VCaP (cell line): ENCODE data around the gene EFL1.
"Not testable (repeated sequence)": the region's sequence is repeated elsewhere in the genome, so short reads cannot be mapped to it uniquely, and the experiment has no call there.

Experiments used
- H3K27ac ChIP-seq: fragments of 450-650 bp; 2 replicates; pipeline ENCODE4 v1.5.1; 2017
- TF ChIP-seq, protein P1 (sequence below): fragments of 450-650 bp; conservative IDR thresholded peaks from 2 replicates; pipeline ENCODE4 v1.5.1; 2017; ENCODE audit warnings: mild to moderate bottlenecking, moderate library complexity

EFL1 gene

DNA sequence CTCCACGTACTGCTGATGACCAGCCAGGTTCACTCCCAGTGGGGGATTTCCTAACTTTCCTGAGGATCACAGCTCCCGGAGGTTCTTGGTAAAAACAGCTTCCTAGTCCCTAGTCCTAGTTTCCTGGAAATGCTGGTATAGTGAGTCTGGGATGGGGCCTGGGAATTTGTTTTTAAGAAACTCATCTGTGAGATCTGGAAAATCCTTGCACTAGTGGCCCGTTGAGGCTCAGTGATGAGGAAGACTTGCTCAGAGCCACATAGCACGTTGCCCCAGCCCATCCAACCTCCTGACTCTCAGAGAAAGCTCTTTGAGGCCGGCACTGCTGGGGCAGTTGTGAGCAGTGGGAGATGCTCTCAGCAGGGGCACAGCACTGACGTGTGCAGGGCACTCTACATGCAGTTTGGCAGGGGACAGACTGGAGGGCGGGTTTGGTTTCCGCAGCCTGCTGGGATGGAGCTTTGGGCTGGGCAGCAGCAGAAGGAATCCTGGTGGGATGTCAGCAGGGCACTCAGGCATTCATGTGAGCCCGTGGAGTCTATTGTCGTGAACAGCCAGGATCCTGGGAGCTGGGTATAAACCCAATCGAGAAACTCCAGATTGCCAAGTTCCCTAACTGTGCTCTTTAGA lies 31.6 kb upstream of the EFL1 start:
- no peak overlapping the region for H3K27ac ChIP-seq
- TF ChIP-seq, protein P1, sequence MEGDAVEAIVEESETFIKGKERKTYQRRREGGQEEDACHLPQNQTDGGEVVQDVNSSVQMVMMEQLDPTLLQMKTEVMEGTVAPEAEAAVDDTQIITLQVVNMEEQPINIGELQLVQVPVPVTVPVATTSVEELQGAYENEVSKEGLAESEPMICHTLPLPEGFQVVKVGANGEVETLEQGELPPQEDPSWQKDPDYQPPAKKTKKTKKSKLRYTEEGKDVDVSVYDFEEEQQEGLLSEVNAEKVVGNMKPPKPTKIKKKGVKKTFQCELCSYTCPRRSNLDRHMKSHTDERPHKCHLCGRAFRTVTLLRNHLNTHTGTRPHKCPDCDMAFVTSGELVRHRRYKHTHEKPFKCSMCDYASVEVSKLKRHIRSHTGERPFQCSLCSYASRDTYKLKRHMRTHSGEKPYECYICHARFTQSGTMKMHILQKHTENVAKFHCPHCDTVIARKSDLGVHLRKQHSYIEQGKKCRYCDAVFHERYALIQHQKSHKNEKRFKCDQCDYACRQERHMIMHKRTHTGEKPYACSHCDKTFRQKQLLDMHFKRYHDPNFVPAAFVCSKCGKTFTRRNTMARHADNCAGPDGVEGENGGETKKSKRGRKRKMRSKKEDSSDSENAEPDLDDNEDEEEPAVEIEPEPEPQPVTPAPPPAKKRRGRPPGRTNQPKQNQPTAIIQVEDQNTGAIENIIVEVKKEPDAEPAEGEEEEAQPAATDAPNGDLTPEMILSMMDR = no peak

DNA sequence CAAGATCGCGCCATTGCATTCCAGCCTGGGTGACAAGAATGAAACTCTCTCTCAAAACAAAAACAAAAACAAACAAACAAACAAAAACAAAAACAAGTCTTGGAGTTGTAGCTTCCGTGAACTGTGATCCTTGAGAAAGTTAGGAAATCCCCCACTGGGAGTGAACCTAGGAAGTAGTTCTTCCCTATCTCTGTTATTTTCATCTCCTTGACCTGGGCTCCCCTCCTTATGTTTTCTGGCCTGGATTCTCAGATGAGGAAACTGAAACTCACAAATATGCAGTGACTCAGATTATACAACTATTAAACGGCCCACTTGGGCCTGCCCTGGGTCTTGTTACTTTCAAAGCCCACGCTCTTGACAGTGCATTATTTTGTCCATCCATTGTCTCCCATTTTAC lies 29.7 kb upstream of the EFL1 start:
- TF ChIP-seq, protein P1 = no peak

DNA sequence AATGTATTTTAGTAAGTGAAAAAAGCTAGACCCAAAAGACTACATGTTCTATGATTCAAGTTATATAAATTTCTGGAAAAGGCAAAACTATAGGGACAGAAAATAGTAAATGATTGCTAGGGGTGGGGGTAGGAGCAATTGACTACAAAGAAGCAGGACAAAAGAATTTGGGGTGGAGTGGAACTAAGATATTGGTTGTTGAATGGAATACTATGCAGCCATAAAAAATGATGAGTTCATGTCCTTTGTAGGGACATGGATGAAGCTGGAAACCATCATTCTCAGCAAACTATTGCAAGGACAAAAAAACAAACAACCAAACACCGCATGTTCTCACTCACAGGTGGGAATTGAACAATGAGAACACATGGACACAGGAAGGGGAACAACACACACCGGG lies 25.7 kb upstream of the EFL1 start:
- H3K27ac ChIP-seq = not testable (repeated sequence)

More for the DNA sequence above, 29.7 kb upstream of the EFL1 start:
- no peak overlapping the region for H3K27ac ChIP-seq

DNA sequence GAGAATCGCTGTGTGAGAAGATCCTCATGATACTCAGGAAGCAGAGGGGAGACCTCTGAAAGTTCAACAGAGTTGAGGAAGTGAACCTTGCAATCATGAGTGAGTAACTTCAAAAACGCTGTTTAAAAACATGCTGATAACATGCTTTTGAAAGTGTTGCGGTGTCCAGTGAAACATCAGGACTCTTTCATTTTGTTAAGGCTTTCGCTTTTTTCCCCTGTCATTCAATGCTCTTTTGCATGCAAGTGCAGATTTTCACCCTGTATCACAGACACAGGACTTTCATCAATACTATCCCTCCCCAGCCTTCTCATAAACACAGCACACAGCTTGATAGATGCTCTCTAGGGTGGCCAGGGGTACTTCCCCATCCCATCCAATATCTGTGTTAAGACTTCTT lies 23.9 kb upstream of the EFL1 start:
- H3K27ac ChIP-seq = not testable (repeated sequence)

DNA sequence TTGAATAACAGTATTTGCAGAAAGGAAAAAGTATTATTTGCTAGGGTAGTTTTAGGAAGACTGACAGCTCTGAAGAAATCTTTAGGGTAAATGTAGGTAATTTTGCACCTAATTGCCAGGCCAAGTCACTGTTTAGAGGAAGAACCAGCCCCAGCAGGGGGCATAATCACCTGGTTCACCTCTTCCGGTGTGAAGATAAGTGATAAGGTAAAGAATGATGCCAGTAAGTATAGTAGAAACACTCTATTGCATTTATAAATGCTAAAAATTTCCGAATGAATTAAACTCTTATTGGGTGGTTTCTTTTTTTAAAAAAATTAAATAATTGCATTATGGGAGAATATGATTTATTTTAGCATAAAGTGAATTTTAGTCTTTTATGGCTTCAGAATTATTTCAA lies 21.8 kb upstream of the EFL1 start:
- TF ChIP-seq, protein P1 = peak; percentile 62
- not testable (repeated sequence) for H3K27ac ChIP-seq

DNA sequence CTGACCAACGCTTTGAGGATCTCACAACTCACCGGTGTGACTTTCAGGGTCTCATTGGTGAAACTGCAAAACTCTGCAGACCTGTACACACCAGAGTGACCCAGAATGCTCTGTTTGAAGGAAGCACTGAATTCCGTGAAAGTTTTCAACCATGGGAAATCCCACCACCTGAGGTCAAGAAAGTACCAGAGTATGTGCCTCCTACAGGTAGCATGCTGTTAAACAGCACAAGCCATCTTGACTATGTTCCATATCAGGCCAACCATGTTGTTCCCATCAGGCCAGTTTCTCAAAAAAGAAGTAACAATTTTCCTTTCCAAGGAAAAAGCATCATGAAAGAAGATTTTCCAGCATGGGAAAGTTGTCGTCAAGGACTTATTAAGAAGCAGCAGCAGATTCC lies 19.9 kb upstream of the EFL1 start:
- not testable (repeated sequence) for H3K27ac ChIP-seq

DNA sequence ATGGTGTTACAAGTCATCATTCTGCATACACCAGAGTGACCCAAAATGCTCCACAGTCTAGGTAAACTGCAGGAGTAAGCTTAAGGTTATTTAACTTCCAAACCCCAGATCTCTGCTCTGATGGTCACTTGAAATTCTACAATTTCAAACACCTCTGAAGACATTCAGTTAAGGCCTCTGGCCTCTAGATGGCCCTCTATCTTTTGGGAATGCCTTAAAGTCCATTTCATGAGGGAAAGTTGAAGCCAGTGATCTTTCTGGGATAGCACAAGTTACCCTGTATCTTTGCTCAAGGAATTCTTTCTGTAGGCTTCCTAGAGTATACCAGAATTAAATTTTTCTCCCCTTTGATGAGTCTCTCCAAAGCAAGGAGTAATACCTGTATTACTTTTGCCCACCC lies 18.7 kb upstream of the EFL1 start:
- TF ChIP-seq, protein P1 = peak; percentile 79
- H3K27ac ChIP-seq = not testable (repeated sequence)

DNA sequence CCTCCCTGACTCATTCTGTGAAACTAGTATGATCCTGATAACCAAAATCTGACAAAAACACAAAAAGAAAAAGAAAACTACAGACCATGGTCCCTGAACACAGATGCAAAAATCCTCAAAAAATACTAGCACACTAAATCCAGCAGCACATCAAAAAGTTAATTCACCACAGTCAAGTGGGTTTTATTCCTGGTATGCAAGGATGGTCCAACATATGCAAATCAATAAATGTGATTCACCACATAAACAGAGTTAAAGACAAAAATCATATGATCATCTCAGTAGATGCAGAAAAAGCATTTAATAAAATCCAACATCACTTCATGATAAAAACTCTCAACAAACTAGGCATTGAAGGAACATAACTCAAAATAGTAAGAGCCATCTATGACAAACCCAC lies 12.9 kb upstream of the EFL1 start:
- no peak overlapping the region for H3K27ac ChIP-seq
- TF ChIP-seq, protein P1 = no peak

DNA sequence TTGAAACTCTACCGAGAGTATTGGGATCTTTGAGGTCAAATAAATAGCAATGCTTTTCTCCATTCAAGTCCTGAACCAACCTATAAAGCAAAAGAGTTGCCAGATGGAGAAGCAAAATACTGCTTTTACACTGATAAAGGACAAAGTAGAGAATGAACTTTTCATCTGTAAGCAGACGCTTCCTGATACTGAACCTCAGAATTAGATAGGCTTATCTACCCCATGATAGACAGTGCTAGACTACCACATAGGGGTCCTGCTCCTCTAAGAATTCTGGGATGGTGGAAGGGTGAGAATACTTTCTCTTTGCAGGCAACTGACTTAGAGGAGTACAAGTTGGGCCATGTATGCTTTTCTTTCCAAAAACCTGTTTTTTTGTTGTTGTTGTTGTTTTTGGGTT lies 9.6 kb upstream of the EFL1 start:
- no peak overlapping the region for H3K27ac ChIP-seq
- TF ChIP-seq, protein P1 = no peak

DNA sequence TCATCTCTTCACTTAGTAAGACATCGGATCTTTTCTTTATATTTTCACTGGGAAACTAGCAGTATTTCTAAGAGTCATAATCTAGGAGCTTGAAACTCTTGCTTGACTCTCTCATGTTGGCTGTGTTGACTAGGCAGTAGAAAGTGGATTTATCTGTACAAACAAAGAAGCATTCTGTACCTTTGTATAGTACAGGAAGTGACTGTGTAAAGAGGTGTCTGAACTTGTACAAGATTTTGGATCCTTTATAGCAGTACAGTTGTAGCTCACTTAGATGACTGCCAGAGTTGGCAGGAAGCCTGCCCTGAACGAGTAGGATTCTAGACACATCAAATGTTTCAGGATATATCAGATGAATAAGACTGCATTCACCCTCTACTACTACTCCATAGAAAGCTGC lies 5.9 kb upstream of the EFL1 start:
- H3K27ac ChIP-seq = peak overlapping the region; percentile 16; the same call in 1 of the 2 replicates

DNA sequence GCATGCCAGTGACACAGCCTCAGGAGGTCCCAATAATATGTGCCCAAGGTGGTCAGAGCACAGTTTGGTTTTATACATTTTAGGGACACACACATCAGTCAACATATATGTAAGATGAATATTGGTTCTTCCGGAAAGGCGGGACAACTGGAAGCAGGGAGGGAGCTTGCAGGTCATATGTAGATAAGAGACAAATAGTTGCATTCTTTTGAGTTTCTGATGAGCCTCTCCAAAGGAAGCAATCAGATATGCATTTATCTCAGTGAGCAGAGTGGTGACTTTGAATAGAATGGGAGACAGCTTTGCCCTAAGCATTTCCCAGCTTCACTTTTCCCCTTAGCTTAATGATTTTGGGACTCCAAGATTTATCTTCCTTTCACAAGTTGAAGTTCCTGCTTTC lies 4.6 kb upstream of the EFL1 start:
- not testable (repeated sequence) for H3K27ac ChIP-seq
